Measurements from ENCODE around the gene CELA3B.
A peak's percentile ranks its signal among the peaks of the same experiment; 100 is the strongest.
"Not testable (repeated sequence)": the region's sequence is repeated elsewhere in the genome, so short reads cannot be mapped to it uniquely, and the experiment has no call there.

Gene CELA3B

DNA sequence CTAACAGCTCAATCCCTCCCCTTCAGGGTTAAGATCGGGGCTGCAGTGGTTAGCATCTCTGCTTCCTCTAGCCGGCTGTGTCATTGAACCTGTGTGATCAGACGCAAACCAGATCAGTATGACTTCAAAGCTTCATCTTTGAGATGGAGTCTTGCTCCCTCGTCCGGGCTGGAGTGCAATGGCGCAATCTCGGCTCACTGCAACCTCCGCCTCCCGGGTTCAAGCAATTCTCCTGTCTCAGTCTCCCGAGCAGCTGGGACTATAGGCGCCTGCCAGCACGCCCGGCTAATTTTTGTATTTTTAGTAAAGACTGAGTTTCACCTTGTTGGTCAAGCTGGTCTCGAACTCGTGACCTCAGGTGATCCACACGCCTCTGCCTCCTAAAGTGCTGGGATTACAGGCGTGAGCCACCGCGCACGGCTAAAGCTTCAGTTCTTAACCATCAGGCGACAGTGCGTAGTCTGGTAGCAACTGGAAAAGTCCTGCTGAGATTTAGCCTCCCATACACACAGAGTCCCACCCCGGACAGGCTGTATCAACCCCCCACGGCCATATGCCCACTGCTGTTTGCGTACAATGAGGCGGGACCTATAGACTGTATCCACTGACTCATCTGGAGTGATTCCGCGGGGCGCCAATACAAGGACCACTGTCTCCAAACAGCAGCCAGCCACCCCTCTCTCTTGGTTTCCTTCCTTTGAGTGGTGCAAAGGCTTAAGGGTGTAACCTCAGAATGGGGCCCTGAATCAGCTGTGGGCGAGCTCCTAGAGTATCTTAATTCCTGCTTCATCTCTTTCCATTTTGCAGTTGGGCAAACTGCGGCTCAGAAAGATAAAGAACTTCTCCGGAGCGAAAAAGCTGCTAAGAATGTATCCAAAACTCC lies 47.9 kb downstream of the CELA3B start:
- no peak; the same call in 1 of the 2 replicates for TF ChIP-seq POLR2A (IDR thresholded peaks at IDR 0.05; ENCODE audit: low read depth, low read length)
- TF ChIP-seq POLR2AphosphoS5 (IDR thresholded peaks at IDR 0.05; ENCODE audit: low read depth, low read length): 0 out of 2 replicates have a peak, but pooled peaks have one; percentile 7
- DNase-seq (ENCODE audit: insufficient read length) (peak; percentile 51), FAIRE-seq (peak; percentile 79)

DNA sequence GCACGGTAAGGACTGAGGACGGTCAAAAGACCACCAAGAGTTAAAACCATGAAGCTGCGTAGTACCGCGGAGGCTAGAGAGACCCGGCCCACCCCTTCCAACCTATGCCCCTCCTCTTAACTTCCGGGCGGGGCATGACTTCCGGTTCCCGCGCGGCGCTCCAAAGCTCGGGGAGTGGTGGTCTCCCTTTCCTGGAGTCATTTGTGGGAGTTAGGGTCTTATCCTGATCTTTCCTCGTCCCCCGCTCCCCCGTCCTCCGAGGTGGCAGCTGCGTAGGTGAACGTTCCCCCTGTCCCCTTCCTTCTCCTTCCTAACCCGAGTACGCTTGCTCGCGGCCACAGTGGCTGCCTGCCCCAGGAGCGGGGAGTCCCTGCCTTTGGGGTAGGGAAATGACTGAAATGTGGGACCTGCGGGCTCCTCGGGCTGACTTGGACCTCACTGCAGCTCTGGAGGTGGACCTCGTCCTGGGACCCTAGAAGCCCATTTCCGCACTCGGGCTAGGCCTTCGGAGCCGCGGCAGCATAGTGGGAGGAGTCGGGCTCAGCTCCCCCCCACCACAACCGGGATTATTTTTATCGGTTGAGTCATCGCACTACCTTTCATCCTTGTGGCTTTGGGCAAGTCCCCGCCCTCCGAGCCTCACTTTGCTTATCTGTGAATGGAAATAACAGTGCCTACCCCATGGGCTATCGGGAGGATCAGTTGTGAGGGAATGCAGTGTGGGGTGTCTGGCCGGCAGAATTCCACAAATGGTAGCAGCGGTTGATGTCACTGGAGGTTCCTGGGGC lies 48.7 kb downstream of the CELA3B start:
- DNase-seq (ENCODE audit: insufficient read length): peak; percentile 68
- TF ChIP-seq POLR2A (IDR thresholded peaks at IDR 0.05; ENCODE audit: low read depth, low read length) (peak; percentile 94), POLR2AphosphoS5 (IDR thresholded peaks at IDR 0.05; ENCODE audit: low read depth, low read length) (peak; percentile 94), TAF1 (IDR thresholded peaks at IDR 0.05; ENCODE audit: borderline replicate concordance, low read depth, low read length) (peak; percentile 79)
- FAIRE-seq: peak; percentile 98

DNA sequence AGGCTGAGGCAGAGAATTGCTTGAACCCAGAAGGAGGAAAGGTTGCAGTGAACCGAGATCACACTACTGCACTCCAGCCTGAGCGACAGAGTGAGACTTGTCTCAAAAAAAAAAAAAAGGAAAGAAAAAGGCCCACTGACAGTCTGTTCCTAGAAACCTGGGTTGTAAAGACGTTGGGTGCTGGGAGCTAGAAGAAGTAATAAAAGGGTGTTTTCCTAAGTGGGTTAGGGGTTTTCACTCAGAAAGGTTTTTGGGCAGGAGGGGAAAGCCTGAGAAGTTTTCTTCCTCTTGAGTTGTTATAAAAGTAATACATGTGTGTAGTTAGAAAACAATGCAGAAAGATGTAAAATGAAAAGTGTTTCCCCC lies 50.1 kb downstream of the CELA3B start:
- TF ChIP-seq POLR2AphosphoS5 (IDR thresholded peaks at IDR 0.05; ENCODE audit: low read depth, low read length) (no peak), TAF1 (IDR thresholded peaks at IDR 0.05; ENCODE audit: borderline replicate concordance, low read depth, low read length) (no peak), POLR2A (IDR thresholded peaks at IDR 0.05; ENCODE audit: low read depth, low read length) (no peak)
- FAIRE-seq (no peak), DNase-seq (ENCODE audit: insufficient read length) (no peak)

DNA sequence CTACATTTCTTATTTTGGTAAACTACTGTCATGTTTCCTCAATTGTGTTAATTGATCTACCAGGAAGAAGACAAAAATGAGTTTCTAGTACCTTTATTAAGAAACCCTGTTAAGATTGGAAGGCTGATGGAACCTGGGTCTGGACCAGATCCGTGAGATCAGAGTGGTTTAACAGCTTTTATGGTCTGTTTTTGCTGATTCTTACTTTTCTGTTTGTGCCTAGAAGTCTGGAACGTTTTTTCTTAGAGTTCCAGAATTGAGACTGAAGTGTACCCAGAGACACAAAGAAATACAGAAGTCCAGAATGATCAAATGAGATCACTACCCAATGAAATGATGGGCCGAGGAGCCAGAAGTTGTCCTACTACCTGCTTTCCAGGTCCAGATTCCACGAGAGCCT lies 53.2 kb downstream of the CELA3B start:
- TF ChIP-seq TAF1 (IDR thresholded peaks at IDR 0.05; ENCODE audit: borderline replicate concordance, low read depth, low read length): no peak
- no peak for TF ChIP-seq POLR2A (IDR thresholded peaks at IDR 0.05; ENCODE audit: low read depth, low read length)
- TF ChIP-seq POLR2AphosphoS5 (IDR thresholded peaks at IDR 0.05; ENCODE audit: low read depth, low read length): no peak
- no peak for DNase-seq (ENCODE audit: insufficient read length)
- FAIRE-seq: no peak

DNA sequence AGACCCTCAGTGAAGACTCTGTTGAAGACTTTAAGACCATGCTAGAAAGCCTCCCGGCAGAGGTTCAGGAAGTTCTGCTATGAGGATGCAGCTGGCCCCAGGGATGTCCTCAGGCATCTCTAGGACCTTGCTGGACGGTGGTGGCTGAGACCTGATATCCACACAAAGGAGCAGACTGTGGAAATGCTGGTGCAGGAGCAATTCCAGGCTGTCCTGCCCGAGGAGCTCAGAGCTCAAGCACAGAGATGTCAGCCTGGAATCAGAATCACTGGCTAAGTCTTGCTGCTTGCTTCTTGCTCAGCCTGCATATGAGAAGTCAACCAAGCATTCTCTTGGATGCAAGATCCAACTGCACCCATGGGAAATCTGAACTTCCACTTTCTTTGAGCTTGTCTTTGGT lies 53.7 kb downstream of the CELA3B start:
- FAIRE-seq: no peak
- no peak for DNase-seq (ENCODE audit: insufficient read length)
- TF ChIP-seq POLR2AphosphoS5 (IDR thresholded peaks at IDR 0.05; ENCODE audit: low read depth, low read length) (no peak), TAF1 (IDR thresholded peaks at IDR 0.05; ENCODE audit: borderline replicate concordance, low read depth, low read length) (no peak), POLR2A (IDR thresholded peaks at IDR 0.05; ENCODE audit: low read depth, low read length) (no peak)

DNA sequence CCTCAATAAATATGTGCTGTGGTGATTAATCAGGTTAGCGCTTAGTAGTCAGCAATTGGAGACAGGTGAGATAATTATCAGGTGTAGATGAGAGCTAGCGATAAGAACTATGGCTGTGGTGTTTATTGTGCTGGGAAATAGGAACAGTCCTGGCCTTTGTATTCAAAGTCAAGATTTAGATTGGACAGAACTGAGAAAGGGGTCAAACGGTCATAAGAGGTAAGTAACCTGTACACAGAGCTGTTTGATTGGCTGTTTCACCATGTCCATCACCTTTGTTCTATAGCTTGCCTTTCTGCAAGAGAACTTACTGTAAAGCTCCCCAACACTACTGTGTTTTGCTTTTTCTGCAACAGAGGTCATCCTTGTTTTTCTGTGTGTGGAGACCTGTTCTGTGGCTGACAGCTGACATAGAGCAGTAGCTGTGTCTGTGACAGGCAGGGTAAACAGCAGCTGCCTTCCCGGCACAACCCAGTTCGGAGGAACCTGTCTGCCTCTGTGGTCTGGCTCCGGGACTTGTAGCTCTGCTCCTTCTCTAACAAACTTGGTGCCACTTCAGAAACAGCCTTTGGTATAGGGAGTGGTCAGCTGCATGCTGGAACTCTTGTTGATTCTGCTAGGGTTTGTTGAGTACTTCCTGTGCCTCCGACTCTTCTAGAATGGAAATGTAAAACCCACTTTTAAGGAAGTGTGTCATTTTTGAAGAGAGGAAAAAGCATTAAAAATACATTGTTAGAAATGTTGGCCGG lies 54.6 kb downstream of the CELA3B start:
- FAIRE-seq: peak; percentile 51
- TF ChIP-seq POLR2AphosphoS5 (IDR thresholded peaks at IDR 0.05; ENCODE audit: low read depth, low read length): no peak
- TF ChIP-seq TAF1 (IDR thresholded peaks at IDR 0.05; ENCODE audit: borderline replicate concordance, low read depth, low read length): no peak
- TF ChIP-seq POLR2A (IDR thresholded peaks at IDR 0.05; ENCODE audit: low read depth, low read length): no peak
- no peak for DNase-seq (ENCODE audit: insufficient read length)

DNA sequence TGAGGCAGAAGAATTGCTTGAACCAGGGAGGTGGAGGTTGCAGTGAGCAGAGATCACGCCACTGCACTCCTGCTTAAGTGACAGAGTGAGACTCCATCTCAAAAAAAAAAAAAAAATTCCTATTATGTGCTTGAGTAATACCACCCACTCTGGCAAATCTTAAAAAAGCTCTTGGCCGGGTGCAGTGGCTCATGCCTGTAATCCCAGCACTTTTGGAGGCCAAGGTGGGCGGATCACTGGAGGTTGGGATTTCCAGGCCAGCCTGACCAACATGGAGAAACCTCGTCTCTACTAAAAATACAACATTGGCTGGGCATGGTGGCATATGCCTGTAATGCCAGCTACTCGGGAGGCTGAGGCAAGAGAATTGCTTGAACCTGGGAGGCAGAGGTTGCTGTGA lies 58.0 kb downstream of the CELA3B start:
- FAIRE-seq; DNase-seq (ENCODE audit: insufficient read length): not testable (repeated sequence)

DNA sequence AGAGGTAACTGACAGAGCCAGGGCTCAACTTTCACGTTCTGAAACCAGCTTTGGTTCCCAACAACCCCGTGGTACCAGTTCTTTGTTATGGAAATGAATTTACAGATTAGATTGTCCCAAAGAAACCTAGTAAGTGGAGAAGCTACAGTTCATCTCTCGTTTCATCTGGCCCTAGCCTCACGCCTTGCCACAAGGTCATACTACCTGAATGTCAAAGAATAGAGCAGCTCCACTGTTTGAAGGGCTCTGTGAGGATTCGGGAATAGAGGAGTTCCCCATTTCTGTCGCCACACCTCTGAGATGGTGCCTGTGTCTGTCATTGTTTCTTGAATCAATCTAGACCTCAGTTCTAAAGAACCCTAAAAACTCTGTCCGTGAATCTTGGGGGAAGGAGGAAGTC lies 60.7 kb downstream of the CELA3B start:
- TF ChIP-seq TAF1 (IDR thresholded peaks at IDR 0.05; ENCODE audit: borderline replicate concordance, low read depth, low read length) (no peak), POLR2AphosphoS5 (IDR thresholded peaks at IDR 0.05; ENCODE audit: low read depth, low read length) (no peak), POLR2A (IDR thresholded peaks at IDR 0.05; ENCODE audit: low read depth, low read length) (no peak)
- no peak for FAIRE-seq
- DNase-seq (ENCODE audit: insufficient read length): no peak

DNA sequence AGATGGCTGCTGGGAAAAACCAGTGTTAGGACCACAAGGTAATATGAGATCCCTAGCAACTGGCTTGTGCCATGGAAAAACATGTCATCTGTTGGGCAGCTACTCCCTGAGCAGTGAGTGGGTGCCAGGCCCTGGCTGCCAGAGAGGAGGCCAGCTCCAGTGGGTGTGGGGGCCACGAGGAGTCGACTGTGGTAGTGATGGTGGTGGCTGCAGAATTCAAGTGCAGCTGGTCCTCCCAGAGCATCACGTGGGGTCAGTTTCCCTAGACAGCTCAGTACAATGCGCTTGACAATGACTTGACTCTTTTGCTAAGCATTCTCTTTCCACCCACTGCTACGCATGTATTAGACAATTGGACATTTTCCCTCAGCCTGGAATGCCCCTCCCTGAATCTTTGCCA lies 61.2 kb downstream of the CELA3B start:
- FAIRE-seq (no peak), DNase-seq (ENCODE audit: insufficient read length) (no peak)
- TF ChIP-seq POLR2A (IDR thresholded peaks at IDR 0.05; ENCODE audit: low read depth, low read length): no peak
- TF ChIP-seq TAF1 (IDR thresholded peaks at IDR 0.05; ENCODE audit: borderline replicate concordance, low read depth, low read length): no peak
- TF ChIP-seq POLR2AphosphoS5 (IDR thresholded peaks at IDR 0.05; ENCODE audit: low read depth, low read length): no peak

Data from GM12892 (cell line).